Activated T-helper 1 cell treated with anti-CD3 and anti-CD28 coated beads, Interleukin-2, amount 50 U/mL, for 16 hours (primary cell): ENCODE results near the gene FAM118A.
A peak's percentile ranks its signal among the peaks of the same experiment; 100 is the strongest.
"Not testable (repeated sequence)": the region's sequence is repeated elsewhere in the genome, so short reads cannot be mapped to it uniquely, and the experiment has no call there.

Experiments used
- DNase-seq, 2 donors: peaks; one replicate each; pipeline ENCODE4 v3.0.0-alpha.2; 2020; ENCODE audit warnings: low read depth in 1 of 2, low spot score in 1 of 2

FAM118A gene

GRCh38 chr22:45281010-45281409, 28.7 kb upstream of the FAM118A start:
- DNase-seq, result no peak

- DNase-seq, result peak in 1 of 2 donors; percentile 49
Observed at GRCh38 chr22:45284705-45285262, 24.9 kb upstream of the FAM118A start, which contains the start of gene UPK3A. Gene UPK3A, plus strand, starts transcription at chr22:45284949. Its CDS starts 65 bp downstream, at chr22:45285014.

GRCh38 chr22:45285263-45286058, 24.3 kb upstream of the FAM118A start:
- no peak for DNase-seq

- DNase-seq, result no peak
Observed at GRCh38 chr22:45286854-45287551, 22.7 kb upstream of the FAM118A start.

- DNase-seq, result no peak
Observed at GRCh38 chr22:45290410-45290936, 19.3 kb upstream of the FAM118A start.

- no peak for DNase-seq
Observed at GRCh38 chr22:45291061-45291930, 18.4 kb upstream of the FAM118A start.

GRCh38 chr22:45291931-45292290, 17.8 kb upstream of the FAM118A start:
- DNase-seq, result no peak

- no peak for DNase-seq
Observed at GRCh38 chr22:45292731-45293442, 16.8 kb upstream of the FAM118A start.

- DNase-seq, result no peak
Observed at GRCh38 chr22:45294030-45294429, 15.7 kb upstream of the FAM118A start.

GRCh38 chr22:45295004-45295403, 14.7 kb upstream of the FAM118A start:
- not testable (repeated sequence) for DNase-seq

GRCh38 chr22:45295492-45295891, 14.2 kb upstream of the FAM118A start:
- DNase-seq, result no peak

- DNase-seq, result no peak
Observed at GRCh38 chr22:45296628-45297297, 13.0 kb upstream of the FAM118A start.

- DNase-seq, result no peak
Observed at GRCh38 chr22:45298934-45299505, 10.7 kb upstream of the FAM118A start.

- DNase-seq, result no peak
Observed at GRCh38 chr22:45302751-45303150, 7.0 kb upstream of the FAM118A start.

GRCh38 chr22:45303181-45303580, 6.6 kb upstream of the FAM118A start:
- no peak for DNase-seq

- DNase-seq, result no peak
Observed at GRCh38 chr22:45304971-45305370, 4.8 kb upstream of the FAM118A start.

GRCh38 chr22:45305456-45306075, 4.2 kb upstream of the FAM118A start:
- no peak for DNase-seq

GRCh38 chr22:45306139-45306538, 3.6 kb upstream of the FAM118A start:
- DNase-seq, result no peak

- DNase-seq, result no peak
Observed at GRCh38 chr22:45308391-45308956, 1.3 kb upstream of the FAM118A start.
